Measurements from ENCODE around the gene ZMYM2.

GRCh38 chr13:19958155-19959111, at the start of gene ZMYM2:
- no peak for TF ChIP-seq CTCF (IDR thresholded peaks at IDR 0.05)
- peak; percentile 62 for TF ChIP-seq POLR2AphosphoS5 (IDR thresholded peaks at IDR 0.05)

Measured in gastroesophageal sphincter (tissue), 3 donors.